ENCODE results near the gene PPTC7.
"Not testable (repeated sequence)": the region's sequence is repeated elsewhere in the genome, so short reads cannot be mapped to it uniquely, and the experiment has no call there.

PPTC7 gene

GRCh38 chr12:110545259-110545658 lies 37.9 kb downstream of the PPTC7 start:
- DNase-seq; H3K27me3 Mint-ChIP-seq; ATAC-seq (replicated peaks); H3K4me3 Mint-ChIP-seq; H3K9me3 Mint-ChIP-seq: not testable (repeated sequence)
- H3K27ac Mint-ChIP-seq, result peak overlapping the region; percentile 80
- peaks cover 34 to 48% of the 10 kb centered on the region in 2 donors for H3K4me1 Mint-ChIP-seq
- peaks cover 33 to 54% of the 10 kb centered on the region in 2 donors for H3K36me3 Mint-ChIP-seq

DNA sequence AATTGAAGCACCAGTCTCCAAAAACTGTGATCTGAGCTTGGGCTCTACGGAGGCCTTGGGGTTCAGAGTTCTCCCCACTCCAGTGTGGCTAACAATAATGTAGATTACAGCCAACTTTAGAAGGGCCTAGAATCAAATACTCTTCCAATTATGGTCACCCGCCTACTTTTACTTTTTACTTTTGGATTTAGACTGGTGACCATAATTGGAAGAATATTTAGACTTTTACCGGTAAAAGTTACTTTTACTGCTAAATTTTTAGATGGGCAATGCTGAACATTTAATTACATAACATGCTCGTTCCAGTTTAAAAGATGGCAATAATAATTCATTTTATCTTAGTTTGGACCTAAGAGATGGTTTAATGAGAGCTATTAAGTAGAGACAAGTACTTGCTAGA lies 39.2 kb downstream of the PPTC7 start:
- no peaks in the 10 kb centered on the region for H3K9me3 Mint-ChIP-seq

GRCh38 chr12:110543252-110543959 lies 39.7 kb downstream of the PPTC7 start:
- Mint-ChIP-seq H3K36me3 (peaks cover 38 to 53% of the 10 kb centered on the region in 2 donors), H3K4me1 (peaks cover 29 to 45% of the 10 kb centered on the region in 2 donors), H3K27ac (peak overlapping the region; percentile 84), H3K27me3 (no peaks in the 10 kb centered on the region), H3K4me3 (no peak overlapping the region), H3K9me3 (no peaks in the 10 kb centered on the region)
- ATAC-seq (replicated peaks) (peak in 1 of 2 donors; percentile 14), DNase-seq (no peak)

More for the DNA sequence above, 39.2 kb downstream of the PPTC7 start:
- H3K27ac Mint-ChIP-seq, result peak overlapping the region; percentile 84
- DNase-seq (no peak), ATAC-seq (replicated peaks) (no peak)
- peaks cover 35 to 53% of the 10 kb centered on the region in 2 donors for H3K36me3 Mint-ChIP-seq
- H3K27me3 Mint-ChIP-seq, result no peaks in the 10 kb centered on the region
- H3K4me1 Mint-ChIP-seq, result peaks cover 28 to 44% of the 10 kb centered on the region in 2 donors
- no peak overlapping the region for H3K4me3 Mint-ChIP-seq

DNA sequence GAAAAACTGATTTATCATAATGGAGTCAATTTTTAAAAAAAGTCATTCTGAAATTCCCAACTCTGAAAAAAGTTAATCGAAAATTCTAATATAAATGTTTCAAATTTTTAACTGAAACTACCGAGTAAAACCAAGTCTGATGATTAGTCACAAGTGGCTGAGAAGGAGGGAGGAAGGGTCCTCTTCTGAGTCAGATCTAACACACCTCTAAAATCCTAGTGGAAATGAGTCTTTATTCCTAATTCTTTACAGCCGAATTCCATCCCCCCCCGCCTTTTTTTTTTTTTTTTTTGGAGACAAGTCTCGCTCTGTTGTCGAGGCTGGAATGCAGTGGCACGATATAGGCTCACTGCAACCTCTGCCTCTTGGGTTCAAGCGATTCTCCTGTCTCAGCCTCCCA lies 43.1 kb downstream of the PPTC7 start:
- no peak overlapping the region for H3K27ac Mint-ChIP-seq
- H3K4me3 Mint-ChIP-seq, result no peak overlapping the region
- ATAC-seq (replicated peaks), result no peak
- H3K9me3 Mint-ChIP-seq, result no peaks in the 10 kb centered on the region
- H3K4me1 Mint-ChIP-seq, result peaks cover 19 to 27% of the 10 kb centered on the region in 2 donors
- peaks cover 44 to 54% of the 10 kb centered on the region in 2 donors for H3K36me3 Mint-ChIP-seq
- no peak for DNase-seq
- no peaks in the 10 kb centered on the region for H3K27me3 Mint-ChIP-seq

- no peaks in the 10 kb centered on the region for H3K9me3 Mint-ChIP-seq
- ATAC-seq (replicated peaks), result no peak
- H3K27me3 Mint-ChIP-seq, result no peaks in the 10 kb centered on the region
- peaks cover 19 to 25% of the 10 kb centered on the region in 2 donors for H3K4me1 Mint-ChIP-seq
- no peak overlapping the region for H3K4me3 Mint-ChIP-seq
- peaks cover 41 to 60% of the 10 kb centered on the region in 2 donors for H3K36me3 Mint-ChIP-seq
- no peak for DNase-seq
- peak overlapping the region; percentile 65 for H3K27ac Mint-ChIP-seq
Measured at GRCh38 chr12:110538869-110539622, 44.1 kb downstream of the PPTC7 start.

GRCh38 chr12:110537605-110538409 lies 45.3 kb downstream of the PPTC7 start:
- H3K4me1 Mint-ChIP-seq, result peaks cover 10 to 16% of the 10 kb centered on the region in 2 donors
- H3K9me3 Mint-ChIP-seq, result no peaks in the 10 kb centered on the region
- H3K36me3 Mint-ChIP-seq, result peaks cover 32 to 55% of the 10 kb centered on the region in 2 donors
- no peak for DNase-seq
- H3K27ac Mint-ChIP-seq, result peak overlapping the region; percentile 9
- H3K4me3 Mint-ChIP-seq, result no peak overlapping the region
- no peaks in the 10 kb centered on the region for H3K27me3 Mint-ChIP-seq
- ATAC-seq (replicated peaks), result no peak

DNA sequence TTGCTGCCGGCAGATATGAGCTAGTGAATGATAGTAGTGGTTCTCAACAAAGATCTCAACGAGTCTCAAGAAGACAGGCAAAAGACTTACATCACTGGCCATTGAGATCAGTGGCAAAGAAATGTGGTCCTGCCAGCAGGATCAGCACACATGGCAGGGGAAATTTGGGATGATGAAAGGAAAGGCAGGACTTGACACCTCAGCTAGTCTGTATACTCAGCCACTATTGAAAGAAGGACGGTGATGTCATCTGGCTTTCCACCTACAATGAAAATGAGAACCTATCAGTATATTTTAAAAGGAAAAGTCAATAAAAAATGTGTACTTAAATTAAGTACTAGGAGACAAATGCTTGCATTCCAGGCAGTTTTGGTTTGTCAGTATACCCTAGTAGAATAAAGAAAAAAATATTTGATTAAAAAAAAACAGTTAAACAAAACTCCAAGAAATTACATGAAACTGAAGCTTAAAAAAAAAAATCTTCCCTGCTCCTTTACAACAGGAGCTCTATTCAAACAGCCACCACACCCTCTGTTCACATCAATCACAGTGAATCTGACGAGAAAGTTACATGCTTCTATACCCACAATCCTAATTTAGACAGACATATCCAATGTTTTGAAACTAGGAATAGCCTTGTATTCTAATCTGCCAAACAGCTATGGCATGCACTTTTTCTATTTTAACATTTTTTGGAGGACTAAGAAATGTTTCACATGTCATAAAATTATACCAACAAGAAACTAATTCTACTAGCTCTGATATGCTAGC lies 46.1 kb downstream of the PPTC7 start:
- DNase-seq (no peak), ATAC-seq (replicated peaks) (no peak)
- H3K9me3 Mint-ChIP-seq, result no peaks in the 10 kb centered on the region
- H3K4me1 Mint-ChIP-seq, result peaks cover 12 to 22% of the 10 kb centered on the region in 2 donors
- peak overlapping the region; percentile 70 for H3K27ac Mint-ChIP-seq
- H3K36me3 Mint-ChIP-seq, result peaks cover 28 to 48% of the 10 kb centered on the region in 2 donors
- no peaks in the 10 kb centered on the region for H3K27me3 Mint-ChIP-seq
- H3K4me3 Mint-ChIP-seq, result no peak overlapping the region

- no peak overlapping the region for H3K27ac Mint-ChIP-seq
- H3K9me3 Mint-ChIP-seq, result no peaks in the 10 kb centered on the region
- H3K36me3 Mint-ChIP-seq, result peaks cover 31 to 56% of the 10 kb centered on the region in 2 donors
- peaks cover 20 to 33% of the 10 kb centered on the region in 2 donors for H3K4me1 Mint-ChIP-seq
- no peak overlapping the region for H3K4me3 Mint-ChIP-seq
- no peaks in the 10 kb centered on the region for H3K27me3 Mint-ChIP-seq
- ATAC-seq (replicated peaks) (no peak), DNase-seq (no peak)
Measured at GRCh38 chr12:110534811-110535210, 48.3 kb downstream of the PPTC7 start.

- no peaks in the 10 kb centered on the region for H3K9me3 Mint-ChIP-seq
- no peaks in the 10 kb centered on the region for H3K27me3 Mint-ChIP-seq
- DNase-seq (no peak), ATAC-seq (replicated peaks) (no peak)
- H3K4me3 Mint-ChIP-seq, result no peak overlapping the region
- H3K27ac Mint-ChIP-seq, result no peak overlapping the region
- H3K36me3 Mint-ChIP-seq, result peaks cover 32 to 57% of the 10 kb centered on the region in 2 donors
- peaks cover 21 to 32% of the 10 kb centered on the region in 2 donors for H3K4me1 Mint-ChIP-seq
Measured at GRCh38 chr12:110533607-110534006, 49.5 kb downstream of the PPTC7 start.

GRCh38 chr12:110532644-110533043 lies 50.5 kb downstream of the PPTC7 start:
- H3K4me1 Mint-ChIP-seq, result peaks cover 18 to 26% of the 10 kb centered on the region in 2 donors
- H3K4me3 Mint-ChIP-seq, result no peak overlapping the region
- DNase-seq (no peak), ATAC-seq (replicated peaks) (no peak)
- H3K27ac Mint-ChIP-seq, result no peak overlapping the region
- H3K36me3 Mint-ChIP-seq, result peaks cover 28 to 59% of the 10 kb centered on the region in 2 donors
- H3K9me3 Mint-ChIP-seq, result no peaks in the 10 kb centered on the region
- H3K27me3 Mint-ChIP-seq, result no peaks in the 10 kb centered on the region

- no peak for DNase-seq
- H3K4me1 Mint-ChIP-seq, result peaks cover 18 to 26% of the 10 kb centered on the region in 2 donors
- no peaks in the 10 kb centered on the region for H3K27me3 Mint-ChIP-seq
- peaks cover 24 to 57% of the 10 kb centered on the region in 2 donors for H3K36me3 Mint-ChIP-seq
- no peak overlapping the region for H3K4me3 Mint-ChIP-seq
- peak overlapping the region; percentile 67 for H3K27ac Mint-ChIP-seq
- ATAC-seq (replicated peaks), result peak; percentile 72 to 77
- H3K9me3 Mint-ChIP-seq, result no peaks in the 10 kb centered on the region
Measured at GRCh38 chr12:110531741-110532333, 51.3 kb downstream of the PPTC7 start.

- DNase-seq (no peak), ATAC-seq (replicated peaks) (no peak)
- Mint-ChIP-seq H3K27ac (no peak overlapping the region), H3K4me3 (no peak overlapping the region), H3K36me3 (peaks cover 17 to 50% of the 10 kb centered on the region in 2 donors), H3K9me3 (no peaks in the 10 kb centered on the region), H3K27me3 (no peaks in the 10 kb centered on the region), H3K4me1 (peaks cover 16 to 26% of the 10 kb centered on the region in 2 donors)
Measured at GRCh38 chr12:110530511-110530910, 52.6 kb downstream of the PPTC7 start.

GRCh38 chr12:110528277-110528839 lies 54.8 kb downstream of the PPTC7 start:
- Mint-ChIP-seq H3K4me1 (peaks cover 16 to 26% of the 10 kb centered on the region in 2 donors), H3K27me3 (no peaks in the 10 kb centered on the region), H3K4me3 (no peak overlapping the region), H3K36me3 (peaks cover 17 to 39% of the 10 kb centered on the region in 2 donors), H3K27ac (peak overlapping the region; percentile 91), H3K9me3 (no peaks in the 10 kb centered on the region)
- no peak for DNase-seq
- peak in 1 of 2 donors; percentile 8 for ATAC-seq (replicated peaks)
